ENCODE data around the gene KAZN. TPM values are rescaled to one million over a fixed set of nuclear protein-coding genes. Genes with fewer than 3 reads are reported as not detected.

The KAZN gene
- total and polyA plus RNA-seq, 2 donors (not counting 1 experiment from before 2014, with no cell fraction given), result 3.4 to 5.0 TPM

DNA sequence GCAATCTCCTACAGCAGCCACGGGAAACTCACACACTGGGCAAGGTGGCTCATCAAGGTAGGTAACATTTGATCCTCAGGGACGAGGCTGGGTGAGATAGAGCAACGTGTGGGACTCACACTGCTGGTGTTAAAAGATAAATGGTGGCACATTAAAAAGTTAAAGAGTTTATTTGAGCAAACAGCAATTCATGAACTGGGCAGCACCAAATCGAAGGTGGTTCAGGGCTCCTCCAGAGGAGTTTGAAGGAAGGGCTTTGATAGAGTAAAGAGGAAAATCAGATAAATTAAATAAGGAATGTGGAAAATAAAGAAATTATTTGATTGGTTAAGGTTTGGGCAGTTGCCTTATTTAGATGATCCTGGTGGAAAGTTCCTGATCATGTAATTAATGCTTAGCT is 531.5 kb downstream of the KAZN start:
- Histone ChIP-seq H3K36me3 (ENCODE audit: control insufficient read depth, insufficient read depth, low read length) (no peaks in the 10 kb centered on the region), H3K4me2 (ENCODE audit: extremely low read depth, insufficient read depth, low read length) (no peak overlapping the region), H4K20me1 (ENCODE audit: control insufficient read depth, extremely low read depth, insufficient read depth, low read length) (no peaks in the 10 kb centered on the region), H3K27me3 (ENCODE audit: control insufficient read depth, insufficient read depth, low read length) (peaks cover 5% of the 10 kb centered on the region), H3K9ac (ENCODE audit: insufficient read depth, low read length) (no peak overlapping the region), H3K4me3 (replicated peaks in 1 of 4; ENCODE audit: control extremely low read depth in 1 of 4, insufficient read depth in 1 of 4, low read depth in 3 of 4, low read length in 4 of 4) (no peak overlapping the region), H3K79me2 (ENCODE audit: control insufficient read depth, insufficient read depth, low read length) (no peaks in the 10 kb centered on the region), H2AFZ (ENCODE audit: low read length) (no peak overlapping the region), H3K4me1 (ENCODE audit: control insufficient read depth, extremely low read depth, insufficient read depth, low read length) (no peaks in the 10 kb centered on the region), H3K9me3 (ENCODE audit: control insufficient read depth, insufficient read depth, low read depth, low read length) (no peaks in the 10 kb centered on the region), H3K27ac (ENCODE audit: insufficient read depth, low read length) (no peak overlapping the region)
- TF ChIP-seq, protein P1, sequence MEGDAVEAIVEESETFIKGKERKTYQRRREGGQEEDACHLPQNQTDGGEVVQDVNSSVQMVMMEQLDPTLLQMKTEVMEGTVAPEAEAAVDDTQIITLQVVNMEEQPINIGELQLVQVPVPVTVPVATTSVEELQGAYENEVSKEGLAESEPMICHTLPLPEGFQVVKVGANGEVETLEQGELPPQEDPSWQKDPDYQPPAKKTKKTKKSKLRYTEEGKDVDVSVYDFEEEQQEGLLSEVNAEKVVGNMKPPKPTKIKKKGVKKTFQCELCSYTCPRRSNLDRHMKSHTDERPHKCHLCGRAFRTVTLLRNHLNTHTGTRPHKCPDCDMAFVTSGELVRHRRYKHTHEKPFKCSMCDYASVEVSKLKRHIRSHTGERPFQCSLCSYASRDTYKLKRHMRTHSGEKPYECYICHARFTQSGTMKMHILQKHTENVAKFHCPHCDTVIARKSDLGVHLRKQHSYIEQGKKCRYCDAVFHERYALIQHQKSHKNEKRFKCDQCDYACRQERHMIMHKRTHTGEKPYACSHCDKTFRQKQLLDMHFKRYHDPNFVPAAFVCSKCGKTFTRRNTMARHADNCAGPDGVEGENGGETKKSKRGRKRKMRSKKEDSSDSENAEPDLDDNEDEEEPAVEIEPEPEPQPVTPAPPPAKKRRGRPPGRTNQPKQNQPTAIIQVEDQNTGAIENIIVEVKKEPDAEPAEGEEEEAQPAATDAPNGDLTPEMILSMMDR (conservative IDR thresholded peaks at IDR 0.05 in 1 of 2, IDR thresholded peaks at IDR 0.05 in 1 of 2; ENCODE audit: low read depth in 1 of 2, low read length in 2 of 2), result no peak
- TF ChIP-seq EZH2 (IDR thresholded peaks at IDR 0.05; ENCODE audit: low read length, missing control alignments), result no peak
- no peak for DNase-seq (ENCODE audit: low read depth in 2 of 2)

DNA sequence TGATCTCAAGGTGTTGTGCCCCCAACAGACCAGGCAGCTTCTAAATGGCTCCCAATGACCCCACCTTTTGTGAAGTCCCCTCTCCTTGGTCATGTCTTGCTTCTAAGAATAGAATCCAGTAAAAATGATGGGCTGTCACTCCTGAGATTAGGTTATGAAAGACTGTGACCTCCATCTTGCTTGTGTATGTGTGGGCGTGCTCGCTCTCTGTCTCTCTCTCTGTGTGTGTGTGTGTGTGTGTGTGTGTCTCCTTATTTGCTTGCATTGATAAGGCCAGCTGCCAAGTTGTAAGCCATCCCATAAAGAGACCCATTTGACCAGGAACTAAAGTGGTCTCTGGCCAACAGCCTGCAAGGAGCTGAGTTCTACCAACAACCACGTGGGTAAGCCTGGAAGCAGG is 532.1 kb downstream of the KAZN start:
- Histone ChIP-seq H3K36me3 (ENCODE audit: control insufficient read depth, insufficient read depth, low read length) (no peaks in the 10 kb centered on the region), H3K27me3 (ENCODE audit: control insufficient read depth, insufficient read depth, low read length) (peaks cover 5% of the 10 kb centered on the region)

DNA sequence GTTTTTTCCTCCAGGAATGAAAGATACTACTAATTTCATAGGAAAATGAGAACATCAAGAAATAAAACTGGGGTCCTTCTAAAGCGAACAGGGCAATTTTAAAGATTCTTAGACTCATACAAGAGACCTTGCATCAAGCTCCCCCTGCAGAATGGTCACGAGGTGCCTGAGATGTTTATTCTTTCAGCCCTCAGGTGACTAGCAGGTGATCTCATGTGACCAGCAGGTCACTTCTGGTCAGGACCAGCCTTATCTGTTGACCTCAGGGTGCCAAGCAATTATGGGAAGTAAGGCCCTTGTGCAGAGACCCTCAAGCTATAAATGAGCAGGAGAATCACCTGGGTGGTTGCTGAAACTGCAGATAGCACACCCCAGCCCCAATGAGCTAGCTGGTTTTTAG is 534.5 kb downstream of the KAZN start:
- no peak overlapping the region for H3K27ac ChIP-seq (ENCODE audit: insufficient read depth, low read length)
- no peaks in the 10 kb centered on the region for H3K9me3 ChIP-seq (ENCODE audit: control insufficient read depth, insufficient read depth, low read depth, low read length)
- no peaks in the 10 kb centered on the region for H4K20me1 ChIP-seq (ENCODE audit: control insufficient read depth, extremely low read depth, insufficient read depth, low read length)
- DNase-seq (ENCODE audit: low read depth in 2 of 2), result no peak
- H3K4me1 ChIP-seq (ENCODE audit: control insufficient read depth, extremely low read depth, insufficient read depth, low read length), result no peaks in the 10 kb centered on the region
- no peaks in the 10 kb centered on the region for H3K36me3 ChIP-seq (ENCODE audit: control insufficient read depth, insufficient read depth, low read length)
- no peaks in the 10 kb centered on the region for H3K79me2 ChIP-seq (ENCODE audit: control insufficient read depth, insufficient read depth, low read length)
- peaks cover 5% of the 10 kb centered on the region for H3K27me3 ChIP-seq (ENCODE audit: control insufficient read depth, insufficient read depth, low read length)
- TF ChIP-seq, protein P1 (conservative IDR thresholded peaks at IDR 0.05 in 1 of 2, IDR thresholded peaks at IDR 0.05 in 1 of 2; ENCODE audit: low read depth in 1 of 2, low read length in 2 of 2), result no peak
- no peak for TF ChIP-seq EZH2 (IDR thresholded peaks at IDR 0.05; ENCODE audit: low read length, missing control alignments)
- H3K4me3 ChIP-seq (replicated peaks in 1 of 4; ENCODE audit: control extremely low read depth in 1 of 4, insufficient read depth in 1 of 4, low read depth in 3 of 4, low read length in 4 of 4), result no peak overlapping the region
- H3K4me2 ChIP-seq (ENCODE audit: extremely low read depth, insufficient read depth, low read length), result no peak overlapping the region
- no peak overlapping the region for H2AFZ ChIP-seq (ENCODE audit: low read length)
- H3K9ac ChIP-seq (ENCODE audit: insufficient read depth, low read length), result no peak overlapping the region

More for the DNA sequence above, 532.1 kb downstream of the KAZN start:
- H3K79me2 ChIP-seq (ENCODE audit: control insufficient read depth, insufficient read depth, low read length), result no peaks in the 10 kb centered on the region
- no peaks in the 10 kb centered on the region for H4K20me1 ChIP-seq (ENCODE audit: control insufficient read depth, extremely low read depth, insufficient read depth, low read length)
- TF ChIP-seq, protein P1 (conservative IDR thresholded peaks at IDR 0.05 in 1 of 2, IDR thresholded peaks at IDR 0.05 in 1 of 2; ENCODE audit: low read depth in 1 of 2, low read length in 2 of 2), result no peak
- no peak for TF ChIP-seq EZH2 (IDR thresholded peaks at IDR 0.05; ENCODE audit: low read length, missing control alignments)
- no peak overlapping the region for H3K9ac ChIP-seq (ENCODE audit: insufficient read depth, low read length)
- no peaks in the 10 kb centered on the region for H3K4me1 ChIP-seq (ENCODE audit: control insufficient read depth, extremely low read depth, insufficient read depth, low read length)
- H3K27ac ChIP-seq (ENCODE audit: insufficient read depth, low read length), result no peak overlapping the region
- no peak overlapping the region for H3K4me3 ChIP-seq (replicated peaks in 1 of 4; ENCODE audit: control extremely low read depth in 1 of 4, insufficient read depth in 1 of 4, low read depth in 3 of 4, low read length in 4 of 4)
- DNase-seq (ENCODE audit: low read depth in 2 of 2), result no peak
- H3K4me2 ChIP-seq (ENCODE audit: extremely low read depth, insufficient read depth, low read length), result no peak overlapping the region
- H3K9me3 ChIP-seq (ENCODE audit: control insufficient read depth, insufficient read depth, low read depth, low read length), result no peaks in the 10 kb centered on the region
- H2AFZ ChIP-seq (ENCODE audit: low read length), result no peak overlapping the region

Measured in fibroblast of lung (primary cell).